Right lobe of liver (tissue), 6 donors: ENCODE measurements around the gene TBC1D7. TPM values are rescaled to one million over a fixed set of nuclear protein-coding genes. Genes with fewer than 3 reads are reported as not detected.

ENCODE experiments used
- ATAC-seq, 4 donors: fragments of 200-7000 bp; cut with Tn5 transposase; one replicate each; pipeline ENCODE4 v1.9.1; 2020; ENCODE audit warnings: mild to moderate bottlenecking in 4 of 4, moderate library complexity in 4 of 4
- DNase-seq, 3 donors: peaks; one replicate each; pipeline ENCODE4 v3.0.0-alpha.2; 2020
- H3K27ac ChIP-seq, 3 donors: fragments of 200-600 bp; one replicate each; pipeline ENCODE4 v1.8.0; 2022
- H3K27me3 ChIP-seq, 2 donors: fragments of 200-600 bp; one replicate each; pipeline ENCODE4 v1.8.0; 2022
- H3K36me3 ChIP-seq, 4 donors: fragments of 200-600 bp; sonication (generic) in 1 of 4; one replicate each; pipeline versions ENCODE4 v1.5.1 to v1.8.0; 2017 to 2022; ENCODE audit warnings: control low read depth in 1 of 4
- H3K4me1 ChIP-seq, 4 donors: fragments of 200-600 bp; sonication (generic) in 1 of 4; one replicate each; pipeline versions ENCODE4 v1.5.1 to v1.8.0; 2017 to 2022; ENCODE audit warnings: control low read depth in 1 of 4
- H3K4me3 ChIP-seq, 3 donors: fragments of 200-600 bp; one replicate each; pipeline ENCODE4 v1.8.0; 2022
- H3K9me3 ChIP-seq, 4 donors: fragments of 200-600 bp; sonication (generic) in 1 of 4; one replicate each; pipeline versions ENCODE4 v1.5.1 to v1.8.0; 2017 to 2022; ENCODE audit warnings: control low read depth in 1 of 4
- CTCF ChIP-seq, 4 donors: fragments of 200-600 bp in 3 of 4; fragments of 450-650 bp in 1 of 4; IDR thresholded peaks; one replicate each; pipeline versions ENCODE4 v1.5.1 to v1.8.0; 2016 to 2022; ENCODE audit warnings: antibody characterized with exemption in 4 of 4, mild to moderate bottlenecking in 2 of 4
- POLR2A ChIP-seq: fragments of 450-650 bp; IDR thresholded peaks from one replicate; pipeline ENCODE4 v1.6.1; 2017; ENCODE audit warnings: antibody characterized with exemption, mild to moderate bottlenecking
- WGBS: methylation state at CpG from one replicate; pipeline ENCODE4 v1.1.6; 2018; ENCODE audit warnings: low coverage, low lambda C conversion rate; ENCODE audit not compliant: insufficient coverage; ENCODE audit errors: missing lambda C conversion rate; 5-methylcytosine and 5-hydroxymethylcytosine counted together
- intact Hi-C, 2 donors: fragments of 100-400 bp; cut with DNase I; formaldehyde crosslinking; loops; one replicate each; pipeline versions ENCODE4 v1.11.2 to v1.14.1; 2022
- long read RNA-seq: library from polyadenylated mRNA; unstranded; transcript quantifications from one replicate; pipeline ENCODE4 v2.0.0, GENCODE V29; 2019
- total RNA-seq, 6 experiments: library from RNA; depleted of rRNA in 2 of 6; stranded (reverse); fragments of >200 nt in 2 of 6; fragmentation: NEBNext Ultra II Directional in 3 of 6; extraction: Animal tissue kit (Norgen Biotek cat#: 25700) in 3 of 6; gene quantifications; one replicate each; pipeline versions ENCODE4 v1.1.0 to v1.2.4, GENCODE V29; 2016 to 2023
- donor health status: DM: no; HTN: yes; CAD: no.
- donor health status: DM: no; HTN: no; CAD: no.
- donor health status: DM: no; HTN: no; CAD: no.
- donor health status: DM: no; HTN: yes; CAD: no.
- donor health status: DM: no; HTN: yes; CAD: no.

The TBC1D7 gene
- 10 to 100 TPM in 2 of 6 experiments, 1 to 10 TPM in 4; 7.8 to 16.0 (median 9.7) TPM for total RNA-seq
- long read RNA-seq, partial matches to known transcripts = 0 of 9 reads
- long read RNA-seq, other reads (novel, unspliced or antisense) = 2 of 9 reads

GRCh38 chr6:13328076-13328874 is at the start of gene TBC1D7:
Gene TBC1D7 (minus strand): TSS chr6:13328537. CDS start chr6:13326898, 1,639 bp downstream.
- TF ChIP-seq CTCF (IDR thresholded peaks at IDR 0.05) (peak in 1 of 4 donors; percentile 18), POLR2A (peak; percentile 96)
- intact Hi-C loops = loop anchor here in 1 of 2 donors (10.0 kb wide), 1 partner anchor 133 kb away; no protein-coding TSS in a partner anchor
- ATAC-seq (peak; percentile 96 to 98 (median 98)), DNase-seq (peak; percentile 94 to 95 (median 95))
- Histone ChIP-seq H3K36me3 (peaks cover 0 to 15% (median 3%) of the 10 kb centered on the region in 4 donors), H3K4me3 (peak within 1 kb of the TSS; percentile 70 to 85 (median 72)), H3K4me1 (peaks cover 0 to 6% (median 0%) of the 10 kb centered on the region in 4 donors), H3K27me3 (no peaks in the 10 kb centered on the region), H3K27ac (peak within 1 kb of the TSS; percentile 79 to 87 (median 87)), H3K9me3 (no peaks in the 10 kb centered on the region)
- 0% methylated on average over 17 of the region's 63 CpGs for WGBS

- DNase-seq (no peak), ATAC-seq (no peak)
- Histone ChIP-seq H3K9me3 (no peaks in the 10 kb centered on the region), H3K27ac (no peak overlapping the region), H3K36me3 (no peaks in the 10 kb centered on the region), H3K4me1 (peaks cover 0 to 4% (median 0%) of the 10 kb centered on the region in 4 donors), H3K4me3 (no peak overlapping the region), H3K27me3 (no peaks in the 10 kb centered on the region)
- no peak for TF ChIP-seq CTCF (IDR thresholded peaks at IDR 0.05)
- TF ChIP-seq POLR2A = no peak
- intact Hi-C loops = no loop called here
- WGBS = 82% methylated on average over 2 of the region's 2 CpGs
Measured at GRCh38 chr6:13377054-13377758, 48.9 kb upstream of the TBC1D7 start.

GRCh38 chr6:13375360-13375878 is 47.1 kb upstream of the TBC1D7 start:
- Histone ChIP-seq H3K27me3 (no peaks in the 10 kb centered on the region), H3K9me3 (no peaks in the 10 kb centered on the region), H3K27ac (no peak overlapping the region), H3K4me1 (no peaks in the 10 kb centered on the region), H3K4me3 (no peak overlapping the region), H3K36me3 (no peaks in the 10 kb centered on the region)
- WGBS = 83% methylated on average over 6 of the region's 9 CpGs
- intact Hi-C loops = no loop called here
- ATAC-seq (no peak), DNase-seq (no peak)
- no peak for TF ChIP-seq POLR2A
- TF ChIP-seq CTCF (IDR thresholded peaks at IDR 0.05) = no peak

- no peak for TF ChIP-seq CTCF (IDR thresholded peaks at IDR 0.05)
- TF ChIP-seq POLR2A = no peak
- ATAC-seq = no peak
- WGBS = 89% methylated on average over 1 of the region's 1 CpG
- H3K4me1 ChIP-seq = no peaks in the 10 kb centered on the region
- no peaks in the 10 kb centered on the region for H3K27me3 ChIP-seq
- H3K36me3 ChIP-seq = no peaks in the 10 kb centered on the region
- no peak overlapping the region for H3K4me3 ChIP-seq
- DNase-seq = no peak
- intact Hi-C loops = no loop called here
- no peak overlapping the region for H3K27ac ChIP-seq
- H3K9me3 ChIP-seq = no peaks in the 10 kb centered on the region
Measured at GRCh38 chr6:13373919-13374318, 45.6 kb upstream of the TBC1D7 start.
